Heart left ventricle (tissue), 16 donors: ENCODE data around the gene HDAC7. TPM values are rescaled to one million over a fixed set of nuclear protein-coding genes. Genes with fewer than 3 reads are reported as not detected.

ENCODE experiments used
- ATAC-seq, 4 donors: fragments of 200-7000 bp; cut with Tn5 transposase; one replicate each; pipeline ENCODE4 v1.9.1; 2020 to 2022; ENCODE audit warnings: moderate library complexity in 4 of 4, mild to moderate bottlenecking in 3 of 4, moderate number of reproducible peaks in 1 of 4
- DNase-seq, 5 donors: peaks; one replicate each; pipeline ENCODE4 v3.0.0-alpha.2; 2020
- H3K27ac ChIP-seq, 12 donors: fragments of 200-600 bp; sonication (generic) in 4 of 12; one replicate each; pipeline versions ENCODE4 v1.5.0 to v1.8.0; 2016 to 2022; ENCODE audit warnings: mild to moderate bottlenecking in 2 of 12
- H3K27me3 ChIP-seq, 9 donors: fragments of 200-600 bp; sonication (generic) in 2 of 9; one replicate each; pipeline versions ENCODE4 v1.5.1 to v1.8.0; 2016 to 2022; ENCODE audit warnings: mild to moderate bottlenecking in 3 of 9
- H3K36me3 ChIP-seq, 9 donors: fragments of 200-600 bp; sonication (generic) in 2 of 9; one replicate each; pipeline versions ENCODE4 v1.5.0 to v1.8.0; 2018 to 2022; ENCODE audit warnings: mild to moderate bottlenecking in 2 of 9
- H3K4me1 ChIP-seq, 12 donors: fragments of 200-600 bp; sonication (generic) in 4 of 12; one replicate each; pipeline versions ENCODE4 v1.5.0 to v1.8.0; 2016 to 2022; ENCODE audit warnings: mild to moderate bottlenecking in 3 of 12
- H3K4me3 ChIP-seq, 12 donors: fragments of 200-600 bp; sonication (generic) in 4 of 12; one replicate each; pipeline versions ENCODE4 v1.5.0 to v1.8.0; 2017 to 2022; ENCODE audit warnings: mild to moderate bottlenecking in 9 of 12, moderate library complexity in 4 of 12
- H3K9me3 ChIP-seq, 12 donors: fragments of 200-600 bp; sonication (generic) in 4 of 12; one replicate each; pipeline versions ENCODE4 v1.5.0 to v1.8.0; 2016 to 2022; ENCODE audit warnings: mild to moderate bottlenecking in 1 of 12
- POLR2A ChIP-seq, 2 donors: fragments of 450-650 bp; IDR thresholded peaks; one replicate each; pipeline ENCODE4 v1.6.1; 2017; ENCODE audit warnings: antibody characterized with exemption in 2 of 2, mild to moderate bottlenecking in 2 of 2, moderate library complexity in 2 of 2
- WGBS, 4 donors: extraction: QIAGEN DNeasy Blood & Tissue Kit in 2 of 4; methylation state at CpG; one replicate each; pipeline versions ENCODE4 v1.1.5 to v1.1.7; 2013 to 2018; 5-methylcytosine and 5-hydroxymethylcytosine counted together
- intact Hi-C, 10 donors: fragments of 100-400 bp; cut with DNase I; formaldehyde crosslinking; loops; one replicate each; pipeline versions ENCODE4 v1.11.1 to v1.14.2; 2022
- polyA plus RNA-seq, 2 donors: library from polyadenylated mRNA; stranded (reverse); fragments of 200-250 nt; gene quantifications; one replicate each; pipeline ENCODE4 v1.2.3, GENCODE V29; 2013
- total RNA-seq, 9 donors: library from RNA; depleted of rRNA in 2 of 9; stranded (reverse); fragments of >200 nt in 2 of 9; fragmentation: NEBNext Ultra II Directional in 3 of 9; extraction: Animal tissue kit (Norgen Biotek cat#: 25700) in 3 of 9; gene quantifications; one replicate each; pipeline versions ENCODE4 v1.1.0 to v1.2.4, GENCODE V29; 2016 to 2023
- TF ChIP-seq, protein P1 (sequence below), 12 donors: fragments of 200-600 bp; sonication (generic) in 4 of 12; IDR thresholded peaks; one replicate each; pipeline versions ENCODE4 v1.5.0 to v1.8.0; 2018 to 2022; ENCODE audit warnings: antibody characterized with exemption in 12 of 12, mild to moderate bottlenecking in 5 of 12
- donor health status: ischemic (EF 13 %, LVEDD 7.1; RV severe dilation, severe dysfunction).
- donor health status: healthy with polysubstance abuse.
- donor health status: DM: no; HTN: yes; CAD: no.
- donor health status: DM: no; HTN: no; CAD: no.
- donor health status: ischemic (EF 25% LVEDD 6.9; RV normal size, moderate dysfunction).
- donor health status: ischemic (EF 25% LVEDD 5.7; RV mildly dilated, moderate dysfunction).
- donor health status: healthy.
- donor health status: DM: yes; HTN: yes; CAD: no.
- donor health status: ischemic (EF 35%, LVEDD 5.7; RV mildly dilated, moderate dysfunction).
- donor health status: nonischemic (EF 11% LVEDD 7.7; RV severe dilation, severe dysfunction).
- donor health status: DM: yes; HTN: yes; CAD: no.
- donor health status: PGD.
- donor health status: ischemic (EF 29% LVEDD 5.4; RV normal size, mild dysfunction).
- donor health status: nonischemic (EF 23%, LVEDD 6.1; RV moderate dilation, normal function).

Gene HDAC7
- total and polyA plus RNA-seq, 11 donors, result 27.4 to 63.0 (median 39.3) TPM

DNA sequence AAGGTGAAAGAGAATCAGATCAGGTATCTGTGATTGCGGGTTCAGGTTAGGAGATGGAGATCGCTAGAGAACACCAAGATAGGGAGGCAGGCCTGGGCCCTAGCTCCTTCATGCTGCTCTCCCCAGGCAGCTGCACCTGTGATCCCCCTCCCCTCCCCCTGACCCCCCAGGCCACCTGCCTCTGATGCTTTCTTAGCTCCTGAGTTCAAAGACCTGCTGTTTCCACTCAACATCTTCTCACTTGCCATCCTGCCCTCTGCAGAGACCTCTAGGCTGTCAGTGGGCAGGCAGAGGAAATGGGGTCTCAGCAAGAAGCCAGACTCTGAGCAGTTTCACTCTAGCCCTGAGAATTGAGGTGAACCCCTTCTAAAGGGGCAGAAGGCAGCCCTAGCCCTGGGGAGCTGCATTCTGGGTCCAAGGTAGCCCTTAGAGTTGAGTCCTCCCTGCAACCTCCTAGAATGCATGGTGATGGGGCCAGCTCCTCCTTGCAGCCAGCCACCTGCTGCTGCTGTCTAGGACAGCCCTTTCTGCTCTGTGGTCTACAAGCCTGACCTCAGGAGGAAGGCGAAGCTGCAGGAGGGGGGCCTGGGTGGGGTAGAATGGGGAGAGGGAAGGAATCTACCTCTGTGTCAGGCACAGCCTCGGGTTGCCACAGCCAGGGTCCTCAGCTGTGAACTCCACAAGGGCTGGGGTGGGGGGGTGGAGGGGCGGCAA is 53.0 kb downstream of the HDAC7 start:
- H3K27me3 ChIP-seq, result no peaks in the 10 kb centered on the region
- H3K36me3 ChIP-seq, result no peaks in the 10 kb centered on the region
- TF ChIP-seq, protein P1, sequence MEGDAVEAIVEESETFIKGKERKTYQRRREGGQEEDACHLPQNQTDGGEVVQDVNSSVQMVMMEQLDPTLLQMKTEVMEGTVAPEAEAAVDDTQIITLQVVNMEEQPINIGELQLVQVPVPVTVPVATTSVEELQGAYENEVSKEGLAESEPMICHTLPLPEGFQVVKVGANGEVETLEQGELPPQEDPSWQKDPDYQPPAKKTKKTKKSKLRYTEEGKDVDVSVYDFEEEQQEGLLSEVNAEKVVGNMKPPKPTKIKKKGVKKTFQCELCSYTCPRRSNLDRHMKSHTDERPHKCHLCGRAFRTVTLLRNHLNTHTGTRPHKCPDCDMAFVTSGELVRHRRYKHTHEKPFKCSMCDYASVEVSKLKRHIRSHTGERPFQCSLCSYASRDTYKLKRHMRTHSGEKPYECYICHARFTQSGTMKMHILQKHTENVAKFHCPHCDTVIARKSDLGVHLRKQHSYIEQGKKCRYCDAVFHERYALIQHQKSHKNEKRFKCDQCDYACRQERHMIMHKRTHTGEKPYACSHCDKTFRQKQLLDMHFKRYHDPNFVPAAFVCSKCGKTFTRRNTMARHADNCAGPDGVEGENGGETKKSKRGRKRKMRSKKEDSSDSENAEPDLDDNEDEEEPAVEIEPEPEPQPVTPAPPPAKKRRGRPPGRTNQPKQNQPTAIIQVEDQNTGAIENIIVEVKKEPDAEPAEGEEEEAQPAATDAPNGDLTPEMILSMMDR (IDR thresholded peaks at IDR 0.05), result no peak
- TF ChIP-seq POLR2A (IDR thresholded peaks at IDR 0.05), result no peak
- intact Hi-C loops, result loop anchor here in 9 of 10 donors (1.0 to 5.0 kb wide), 5 partner anchors 49 to 114 kb away; no protein-coding TSS in a partner anchor
- DNase-seq, result no peak
- peaks cover 0 to 48% (median 15%) of the 10 kb centered on the region in 12 donors for H3K4me1 ChIP-seq
- ATAC-seq, result no peak
- WGBS, 4 donors, result 62 to 85% (median 76%) methylated on average over 4 to 5 of the region's 5 CpGs
- H3K4me3 ChIP-seq, result no peak overlapping the region
- H3K27ac ChIP-seq, result no peak overlapping the region
- H3K9me3 ChIP-seq, result no peaks in the 10 kb centered on the region

DNA sequence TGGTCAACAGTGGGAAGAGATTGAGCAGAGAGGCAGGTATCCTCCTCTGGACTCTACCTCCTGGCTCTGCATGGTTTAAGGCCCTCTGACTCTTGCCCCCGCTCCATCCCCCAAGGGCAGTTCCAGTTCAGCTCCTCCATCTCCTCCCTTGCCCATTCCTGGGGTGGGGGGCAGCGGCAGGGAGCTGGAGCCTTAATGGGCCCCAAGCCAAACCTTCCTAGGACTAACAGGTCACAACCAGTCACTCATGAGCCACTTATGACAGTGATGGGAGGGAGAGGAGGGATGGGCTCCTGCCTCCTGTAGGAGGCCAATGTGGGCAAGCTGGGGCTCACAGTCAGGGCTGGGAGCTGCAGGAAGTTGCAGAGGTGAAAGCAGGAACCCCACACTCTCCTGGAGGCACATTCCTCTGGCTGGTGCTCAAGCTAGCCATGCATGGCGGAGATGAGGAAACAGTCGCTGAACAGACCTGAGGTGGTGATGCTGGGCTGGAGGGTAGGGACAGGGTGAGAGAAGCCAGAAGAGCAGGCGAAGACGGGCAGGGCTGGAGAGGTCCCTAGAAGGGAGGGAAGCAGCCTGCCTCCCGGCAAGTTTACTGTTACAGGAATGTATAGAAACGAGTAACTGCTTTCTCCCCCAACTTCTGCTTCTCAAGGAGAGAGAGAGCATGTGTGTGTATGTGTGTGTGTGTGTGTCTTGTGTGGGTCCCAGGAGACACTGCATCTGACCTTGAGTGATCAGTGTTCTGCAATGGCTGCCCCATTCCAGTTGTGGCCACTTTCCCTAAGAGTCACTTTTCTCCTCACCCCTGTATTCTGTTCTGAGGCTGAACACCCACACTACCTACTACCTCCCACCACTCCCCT is 56.0 kb downstream of the HDAC7 start:
- no peak for ATAC-seq
- 74 to 83% (median 78%) methylated on average over 7 to 8 of the region's 8 CpGs for WGBS, 4 donors
- peak overlapping the region in 1 of 12 donors; percentile 11 for H3K27ac ChIP-seq

DNA sequence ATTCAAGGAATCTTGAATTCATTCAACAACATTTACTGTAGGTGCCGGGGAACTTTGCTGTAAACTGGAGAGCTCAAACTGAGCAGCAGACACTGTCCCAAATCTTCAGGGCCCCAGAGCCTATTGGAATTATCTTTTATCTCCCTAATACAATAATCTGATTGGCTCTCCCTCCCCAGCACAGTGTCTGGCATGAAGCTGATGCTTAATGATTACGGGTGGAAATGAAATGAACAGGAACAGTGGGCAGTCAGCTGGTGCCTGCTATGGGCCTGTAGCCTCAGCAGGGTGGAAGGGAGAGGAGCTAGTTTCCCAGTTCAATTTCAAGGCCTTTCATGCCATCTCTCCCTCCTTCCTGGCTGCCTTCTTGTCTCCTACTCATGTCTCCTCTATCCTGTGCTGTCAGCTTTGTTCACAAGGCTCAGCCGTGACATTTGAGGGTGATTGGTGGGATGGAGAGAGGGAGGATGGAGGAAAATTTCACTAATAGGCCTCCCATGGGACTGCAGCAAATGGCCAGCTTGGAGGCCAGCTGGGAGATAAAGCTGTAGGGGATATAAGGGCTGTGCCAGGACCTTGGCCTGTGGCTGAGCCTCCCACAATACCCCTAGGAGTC is 56.7 kb downstream of the HDAC7 start:
- intact Hi-C loops, result loop anchor here in 1 of 10 donors (5.0 kb wide), 1 partner anchor 111 kb away; no protein-coding TSS in a partner anchor
- WGBS, 4 donors, result 72 to 88% (median 77%) methylated on average over 3 of the region's 3 CpGs
- no peak for ATAC-seq

More for the DNA sequence above, 56.0 kb downstream of the HDAC7 start:
- DNase-seq, result peak in 1 of 5 donors; percentile 33
- Histone ChIP-seq H3K4me1 (peaks cover 0 to 57% (median 20%) of the 10 kb centered on the region in 12 donors), H3K27me3 (no peaks in the 10 kb centered on the region), H3K4me3 (no peak overlapping the region), H3K9me3 (no peaks in the 10 kb centered on the region), H3K36me3 (no peaks in the 10 kb centered on the region)
- no peak for TF ChIP-seq POLR2A (IDR thresholded peaks at IDR 0.05)
- TF ChIP-seq, protein P1 (IDR thresholded peaks at IDR 0.05), result no peak
- intact Hi-C loops, result loop anchor here in 1 of 10 donors (5.0 kb wide), 1 partner anchor 111 kb away; no protein-coding TSS in a partner anchor

More for the DNA sequence above, 56.7 kb downstream of the HDAC7 start:
- Histone ChIP-seq H3K36me3 (no peaks in the 10 kb centered on the region), H3K4me1 (peaks cover 0 to 58% (median 27%) of the 10 kb centered on the region in 12 donors), H3K9me3 (no peaks in the 10 kb centered on the region), H3K27ac (peak overlapping the region in 2 of 12 donors; percentile 11 to 24), H3K4me3 (no peak overlapping the region), H3K27me3 (no peaks in the 10 kb centered on the region)
- DNase-seq, result peak in 2 of 5 donors; percentile 2 to 16
- TF ChIP-seq, protein P1 (IDR thresholded peaks at IDR 0.05), result no peak
- no peak for TF ChIP-seq POLR2A (IDR thresholded peaks at IDR 0.05)
